ENCODE results near the gene CTNS. TPM values are rescaled to one million over a fixed set of nuclear protein-coding genes. Genes with fewer than 3 reads are reported as not detected.

Gene CTNS
- total RNA-seq, 4 donors from 2014 or later: 10.8 to 17.8 (median 13.8) TPM

- Histone ChIP-seq H3K27ac (no peak overlapping the region), H3K27me3 (no peaks in the 10 kb centered on the region), H3K9me3 (no peaks in the 10 kb centered on the region), H3K4me1 (no peaks in the 10 kb centered on the region), H3K4me3 (no peak overlapping the region), H3K36me3 (no peaks in the 10 kb centered on the region)
- intact Hi-C loops (cut with DNase I; ENCODE audit: low total_unique reads): no loop called here
- no peak for TF ChIP-seq POLR2A (IDR thresholded peaks at IDR 0.05)
- TF ChIP-seq CTCF (IDR thresholded peaks at IDR 0.05): no peak
- no peak for DNase-seq
Observed at GRCh38 chr17:3681057-3681456, 44.5 kb downstream of the CTNS start.

GRCh38 chr17:3681565-3681964 is 45.0 kb downstream of the CTNS start:
- Histone ChIP-seq H3K36me3 (no peaks in the 10 kb centered on the region), H3K9me3 (no peaks in the 10 kb centered on the region), H3K4me1 (no peaks in the 10 kb centered on the region), H3K27ac (no peak overlapping the region), H3K4me3 (no peak overlapping the region), H3K27me3 (no peaks in the 10 kb centered on the region)
- TF ChIP-seq POLR2A (IDR thresholded peaks at IDR 0.05) (no peak), CTCF (IDR thresholded peaks at IDR 0.05) (no peak)
- intact Hi-C loops (cut with DNase I; ENCODE audit: low total_unique reads): no loop called here
- no peak for DNase-seq

- TF ChIP-seq CTCF (IDR thresholded peaks at IDR 0.05): no peak
- no peak for TF ChIP-seq POLR2A (IDR thresholded peaks at IDR 0.05)
- no peak overlapping the region for H3K27ac ChIP-seq
- H3K27me3 ChIP-seq: no peaks in the 10 kb centered on the region
- intact Hi-C loops (cut with DNase I; ENCODE audit: low total_unique reads): no loop called here
- H3K4me1 ChIP-seq: no peaks in the 10 kb centered on the region
- no peak overlapping the region for H3K4me3 ChIP-seq
- no peaks in the 10 kb centered on the region for H3K9me3 ChIP-seq
- no peak for DNase-seq
- no peaks in the 10 kb centered on the region for H3K36me3 ChIP-seq
Observed at GRCh38 chr17:3682033-3682432, 45.5 kb downstream of the CTNS start.

- Histone ChIP-seq H3K27me3 (no peaks in the 10 kb centered on the region), H3K9me3 (no peaks in the 10 kb centered on the region), H3K4me1 (no peaks in the 10 kb centered on the region), H3K4me3 (no peak overlapping the region), H3K27ac (no peak overlapping the region), H3K36me3 (no peaks in the 10 kb centered on the region)
- TF ChIP-seq POLR2A (IDR thresholded peaks at IDR 0.05) (no peak), CTCF (IDR thresholded peaks at IDR 0.05) (peak; percentile 42 to 59 (median 50))
- intact Hi-C loops (cut with DNase I; ENCODE audit: low total_unique reads): no loop called here
- DNase-seq: no peak
Observed at GRCh38 chr17:3683054-3683511, 46.5 kb downstream of the CTNS start.

- intact Hi-C loops (cut with DNase I; ENCODE audit: low total_unique reads): no loop called here
- no peak for DNase-seq
- H3K9me3 ChIP-seq: no peaks in the 10 kb centered on the region
- H3K4me1 ChIP-seq: no peaks in the 10 kb centered on the region
- no peak overlapping the region for H3K4me3 ChIP-seq
- H3K27me3 ChIP-seq: no peaks in the 10 kb centered on the region
- TF ChIP-seq POLR2A (IDR thresholded peaks at IDR 0.05): no peak
- no peak for TF ChIP-seq CTCF (IDR thresholded peaks at IDR 0.05)
- no peaks in the 10 kb centered on the region for H3K36me3 ChIP-seq
- H3K27ac ChIP-seq: no peak overlapping the region
Observed at GRCh38 chr17:3685174-3685573, 48.6 kb downstream of the CTNS start.

Measured in uterus (tissue), 4 donors.